ENCODE data around the gene NEU1. TPM values are rescaled to one million over a fixed set of nuclear protein-coding genes. Genes with fewer than 3 reads are reported as not detected.
A peak's percentile ranks its signal among the peaks of the same experiment; 100 is the strongest.

Gene NEU1
- total RNA-seq, 1 experiment from 2014 or later, result 36.2 TPM

DNA sequence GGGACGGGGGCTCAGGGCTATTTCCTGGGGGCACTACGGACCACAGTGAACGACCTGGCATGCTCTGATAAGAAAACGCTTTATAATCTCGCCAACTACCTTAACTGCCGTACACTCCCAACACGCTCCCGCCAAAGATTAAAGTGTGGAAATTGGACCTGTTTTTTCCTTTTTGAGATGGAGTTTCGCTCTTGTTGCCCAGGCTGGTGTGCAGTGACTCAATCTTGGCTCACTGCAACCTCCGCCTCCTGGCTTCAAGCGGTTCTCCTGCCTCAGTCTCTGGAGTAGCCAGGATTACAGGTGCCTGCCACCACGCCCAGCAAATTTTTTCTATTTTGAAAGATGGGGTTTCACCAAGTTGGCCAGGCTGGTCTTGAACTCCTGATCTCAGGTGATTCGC lies 16.5 kb upstream of the NEU1 start:
- H3K27ac ChIP-seq (ENCODE audit: insufficient read length, low read depth, low read length), result no peak overlapping the region
- H3K14ac ChIP-seq (ENCODE audit: insufficient read depth, low read length), result no peak overlapping the region
- H2AFZ ChIP-seq (ENCODE audit: low read length), result no peak overlapping the region
- no peak overlapping the region for H2BK12ac ChIP-seq (ENCODE audit: insufficient read length, low read depth, low read length)
- H2BK120ac ChIP-seq (ENCODE audit: low read depth, low read length, poor library complexity, severe bottlenecking), result no peak overlapping the region
- H3K79me1 ChIP-seq (ENCODE audit: insufficient read depth, low read depth, low read length, poor library complexity, severe bottlenecking), result no peaks in the 10 kb centered on the region
- H2BK5ac ChIP-seq (ENCODE audit: insufficient read length, low read length), result no peak overlapping the region
- TF ChIP-seq, protein P1, sequence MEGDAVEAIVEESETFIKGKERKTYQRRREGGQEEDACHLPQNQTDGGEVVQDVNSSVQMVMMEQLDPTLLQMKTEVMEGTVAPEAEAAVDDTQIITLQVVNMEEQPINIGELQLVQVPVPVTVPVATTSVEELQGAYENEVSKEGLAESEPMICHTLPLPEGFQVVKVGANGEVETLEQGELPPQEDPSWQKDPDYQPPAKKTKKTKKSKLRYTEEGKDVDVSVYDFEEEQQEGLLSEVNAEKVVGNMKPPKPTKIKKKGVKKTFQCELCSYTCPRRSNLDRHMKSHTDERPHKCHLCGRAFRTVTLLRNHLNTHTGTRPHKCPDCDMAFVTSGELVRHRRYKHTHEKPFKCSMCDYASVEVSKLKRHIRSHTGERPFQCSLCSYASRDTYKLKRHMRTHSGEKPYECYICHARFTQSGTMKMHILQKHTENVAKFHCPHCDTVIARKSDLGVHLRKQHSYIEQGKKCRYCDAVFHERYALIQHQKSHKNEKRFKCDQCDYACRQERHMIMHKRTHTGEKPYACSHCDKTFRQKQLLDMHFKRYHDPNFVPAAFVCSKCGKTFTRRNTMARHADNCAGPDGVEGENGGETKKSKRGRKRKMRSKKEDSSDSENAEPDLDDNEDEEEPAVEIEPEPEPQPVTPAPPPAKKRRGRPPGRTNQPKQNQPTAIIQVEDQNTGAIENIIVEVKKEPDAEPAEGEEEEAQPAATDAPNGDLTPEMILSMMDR (conservative IDR thresholded peaks at IDR 0.05), result no peak
- H3K27me3 Mint-ChIP-seq (ENCODE audit: low read depth), result no peaks in the 10 kb centered on the region; the same call in 1 of the 2 replicates
- H3K9ac ChIP-seq (ENCODE audit: extremely low read depth, insufficient read length, low read length), result no peak overlapping the region
- DNase-seq, result no peak
- no peaks in the 10 kb centered on the region for H3K79me2 ChIP-seq (ENCODE audit: insufficient read depth, low read length)
- peak overlapping the region in 1 of 2 experiments; percentile 46; a peak in 2 of 5 replicates for H3K4me3 Mint-ChIP-seq
- H3K4me1 ChIP-seq (ENCODE audit: insufficient read depth, low read length), result no peaks in the 10 kb centered on the region
- no peak overlapping the region for H4K5ac ChIP-seq (ENCODE audit: insufficient read length, low read depth, low read length)
- no peaks in the 10 kb centered on the region for H3K9me3 ChIP-seq (ENCODE audit: control insufficient read depth, low read depth, low read length)
- H3K18ac ChIP-seq (ENCODE audit: insufficient read length, low read depth, low read length), result no peak overlapping the region
- H3K4me1 Mint-ChIP-seq, result peaks cover 3 to 27% of the 10 kb centered on the region in 2 experiments
- H3K27me3 ChIP-seq (ENCODE audit: insufficient read depth, low read length), result no peaks in the 10 kb centered on the region
- H4K20me1 ChIP-seq (ENCODE audit: control insufficient read depth, insufficient read depth, insufficient read length), result no peaks in the 10 kb centered on the region
- H3K23ac ChIP-seq (ENCODE audit: insufficient read length, low read depth, low read length), result no peak overlapping the region
- no peak overlapping the region for H3T11ph ChIP-seq (ENCODE audit: low read length)
- no peak overlapping the region for H4K91ac ChIP-seq (ENCODE audit: insufficient read length, low read depth, low read length)
- H3K4me2 ChIP-seq (ENCODE audit: insufficient read depth, insufficient read length, low read length), result no peak overlapping the region
- no peaks in the 10 kb centered on the region for H3K9me3 Mint-ChIP-seq
- H2BK20ac ChIP-seq (ENCODE audit: low read depth, low read length, poor library complexity, severe bottlenecking), result no peak overlapping the region
- H3K23me2 ChIP-seq (ENCODE audit: insufficient read length, low read depth, low read length, poor library complexity, severe bottlenecking), result no peaks in the 10 kb centered on the region
- H2AK5ac ChIP-seq (ENCODE audit: insufficient read length, low read length), result no peak overlapping the region
- no peak overlapping the region for H4K8ac ChIP-seq (replicated peaks; ENCODE audit: insufficient read length, low read depth, low read length)
- H3K4ac ChIP-seq (ENCODE audit: low read depth, low read length), result no peak overlapping the region
- H3K56ac ChIP-seq (ENCODE audit: insufficient read length, low read depth, low read length), result no peak overlapping the region
- no peak overlapping the region for H2BK15ac ChIP-seq (ENCODE audit: low read depth, low read length)
- H3K36me3 Mint-ChIP-seq (ENCODE audit: insufficient read depth in 1 of 3, low read depth in 3 of 3), result peaks cover 34 to 46% (median 45%) of the 10 kb centered on the region in 3 experiments; a peak in 6 of 7 replicates
- WGBS (ENCODE audit: extremely low coverage, insufficient read length, low lambda C conversion rate), result no CpG with 5 or more reads among the region's 13 CpGs
- H3K27ac Mint-ChIP-seq, result peak overlapping the region in 2 of 3 experiments; percentile 61 to 68; a peak in 4 of 7 replicates
